ENCODE data around the gene ICE1. TPM values are rescaled to one million over a fixed set of nuclear protein-coding genes. Genes with fewer than 3 reads are reported as not detected.
"Not testable (repeated sequence)": the region's sequence is repeated elsewhere in the genome, so short reads cannot be mapped to it uniquely, and the experiment has no call there.

The ICE1 gene
- total and polyA plus RNA-seq, 2 donors (not counting 1 experiment from before 2014, with no cell fraction given): 6.5 to 39.7 TPM

DNA sequence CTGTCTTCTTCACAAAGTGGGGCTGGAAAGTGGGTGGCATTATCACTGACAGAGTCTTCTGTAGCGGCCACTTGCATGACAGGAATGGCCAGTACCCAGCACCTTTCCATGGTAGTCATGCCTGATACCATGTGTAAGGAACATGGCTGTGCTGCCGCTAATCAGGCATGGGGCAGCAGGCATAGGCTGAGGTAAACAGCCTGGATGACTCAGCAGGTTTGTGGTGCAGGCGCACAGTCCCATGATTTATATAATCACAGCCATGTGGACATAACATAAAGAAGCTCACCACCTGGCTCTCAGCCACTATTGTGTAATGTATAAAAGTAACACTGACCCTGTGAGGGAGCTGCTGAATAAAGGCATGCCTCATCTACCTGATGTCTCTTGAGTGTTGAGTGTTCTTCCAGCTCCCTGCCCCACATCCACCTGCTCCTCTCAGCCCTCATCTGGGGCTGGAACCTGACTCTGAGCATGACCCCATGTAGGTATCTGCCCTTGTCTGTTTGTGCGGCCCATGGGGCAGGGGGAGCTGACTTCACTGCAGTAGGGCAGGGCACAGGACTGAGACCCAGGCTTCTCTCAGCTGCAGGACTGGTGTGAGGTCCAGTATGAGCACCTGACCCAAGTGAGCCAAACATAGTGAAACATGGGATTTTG lies 13.2 kb upstream of the ICE1 start:
- Histone ChIP-seq H3K79me2 (ENCODE audit: control insufficient read depth, insufficient read depth, low read length) (peaks cover 2% of the 10 kb centered on the region), H3K4me3 (ENCODE audit: control extremely low read depth in 1 of 5, extremely low read depth in 1 of 5, insufficient read depth in 1 of 5, low read depth in 2 of 5, low read length in 4 of 5) (no peak overlapping the region), H3K27ac (ENCODE audit: low read length in 2 of 2) (no peak overlapping the region), H3K4me1 (ENCODE audit: control insufficient read depth in 2 of 2, insufficient read depth in 2 of 2, low read length in 2 of 2) (no peaks in the 10 kb centered on the region), H3K9me3 (ENCODE audit: control extremely low read depth in 1 of 3, control insufficient read depth in 2 of 3, insufficient read depth in 1 of 3, low read length in 2 of 3) (peaks cover 3 to 36% (median 25%) of the 10 kb centered on the region in 3 donors), H4K20me1 (ENCODE audit: control insufficient read depth, insufficient read depth, low read length, poor library complexity, severe bottlenecking) (no peaks in the 10 kb centered on the region), H2AFZ (ENCODE audit: insufficient read depth, low read depth, low read length, poor library complexity, severe bottlenecking) (no peak overlapping the region), H3K27me3 (replicated peaks in 1 of 4; ENCODE audit: control extremely low read depth in 1 of 4, control insufficient read depth in 3 of 4, insufficient read depth in 4 of 4, low read length in 3 of 4) (no peaks in the 10 kb centered on the region), H3K36me3 (replicated peaks in 1 of 2; ENCODE audit: control extremely low read depth in 1 of 2, control insufficient read depth in 1 of 2, extremely low read depth in 1 of 2, insufficient read depth in 2 of 2, low read length in 1 of 2) (no peaks in the 10 kb centered on the region), H3K4me2 (replicated peaks; ENCODE audit: low read depth, low read length, poor library complexity, severe bottlenecking) (no peak overlapping the region), H3K9ac (ENCODE audit: low read length) (no peak overlapping the region)
- no peaks in the 10 kb centered on the region for H3K4me1 Mint-ChIP-seq
- ATAC-seq (ENCODE audit: low read depth) (no peak), DNase-seq (peak; percentile 62)
- CTCF ChIA-PET: no interaction called here
- WGBS (ENCODE audit: insufficient coverage): 96% methylated on average over 3 of the region's 4 CpGs
- POLR2A ChIA-PET: no interaction called here
- H3K27ac Mint-ChIP-seq: no peak overlapping the region
- intact Hi-C loops (cut with micrococcal nuclease): no loop called here
- H3K4me3 Mint-ChIP-seq: no peak overlapping the region
- H3K27me3 Mint-ChIP-seq: no peaks in the 10 kb centered on the region
- H3K9me3 Mint-ChIP-seq (ENCODE audit: insufficient read depth): peaks cover 13% of the 10 kb centered on the region
- TF ChIP-seq EZH2 (IDR thresholded peaks at IDR 0.05; ENCODE audit: borderline replicate concordance, insufficient read depth, low read depth, low read length, poor library complexity, severe bottlenecking): no peak
- TF ChIP-seq, protein P1, sequence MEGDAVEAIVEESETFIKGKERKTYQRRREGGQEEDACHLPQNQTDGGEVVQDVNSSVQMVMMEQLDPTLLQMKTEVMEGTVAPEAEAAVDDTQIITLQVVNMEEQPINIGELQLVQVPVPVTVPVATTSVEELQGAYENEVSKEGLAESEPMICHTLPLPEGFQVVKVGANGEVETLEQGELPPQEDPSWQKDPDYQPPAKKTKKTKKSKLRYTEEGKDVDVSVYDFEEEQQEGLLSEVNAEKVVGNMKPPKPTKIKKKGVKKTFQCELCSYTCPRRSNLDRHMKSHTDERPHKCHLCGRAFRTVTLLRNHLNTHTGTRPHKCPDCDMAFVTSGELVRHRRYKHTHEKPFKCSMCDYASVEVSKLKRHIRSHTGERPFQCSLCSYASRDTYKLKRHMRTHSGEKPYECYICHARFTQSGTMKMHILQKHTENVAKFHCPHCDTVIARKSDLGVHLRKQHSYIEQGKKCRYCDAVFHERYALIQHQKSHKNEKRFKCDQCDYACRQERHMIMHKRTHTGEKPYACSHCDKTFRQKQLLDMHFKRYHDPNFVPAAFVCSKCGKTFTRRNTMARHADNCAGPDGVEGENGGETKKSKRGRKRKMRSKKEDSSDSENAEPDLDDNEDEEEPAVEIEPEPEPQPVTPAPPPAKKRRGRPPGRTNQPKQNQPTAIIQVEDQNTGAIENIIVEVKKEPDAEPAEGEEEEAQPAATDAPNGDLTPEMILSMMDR (IDR thresholded peaks at IDR 0.05): no peak

DNA sequence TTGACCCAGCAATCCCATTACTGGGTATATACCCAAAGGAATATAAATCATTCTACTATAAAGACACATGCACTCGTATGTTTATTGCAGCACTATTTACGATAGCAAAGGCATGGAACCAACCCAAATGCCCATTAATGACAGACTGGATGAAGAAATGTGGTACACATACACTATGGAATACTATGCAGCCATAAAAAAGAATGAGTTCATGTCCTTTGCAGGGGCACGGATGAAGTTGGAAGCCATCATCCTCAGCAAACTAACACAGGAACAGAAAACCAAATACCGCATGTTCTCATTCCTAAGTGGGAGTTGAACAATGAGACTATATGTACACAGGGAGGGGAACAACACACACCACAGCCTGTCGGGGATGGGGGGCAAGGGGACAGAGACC lies 8.6 kb upstream of the ICE1 start:
- H3K9me3 ChIP-seq (ENCODE audit: control extremely low read depth in 1 of 3, control insufficient read depth in 2 of 3, insufficient read depth in 1 of 3, low read length in 2 of 3): peaks cover 2 to 22% (median 18%) of the 10 kb centered on the region in 3 donors
- H3K79me2 ChIP-seq (ENCODE audit: control insufficient read depth, insufficient read depth, low read length); H3K4me3 Mint-ChIP-seq; H3K27ac Mint-ChIP-seq; H3K27ac ChIP-seq (ENCODE audit: low read length in 2 of 2); POLR2A ChIA-PET; H3K4me2 ChIP-seq (replicated peaks; ENCODE audit: low read depth, low read length, poor library complexity, severe bottlenecking); CTCF ChIA-PET; intact Hi-C loops (cut with micrococcal nuclease); DNase-seq; H3K4me3 ChIP-seq (ENCODE audit: control extremely low read depth in 1 of 5, extremely low read depth in 1 of 5, insufficient read depth in 1 of 5, low read depth in 2 of 5, low read length in 4 of 5); H3K27me3 ChIP-seq (replicated peaks in 1 of 4; ENCODE audit: control extremely low read depth in 1 of 4, control insufficient read depth in 3 of 4, insufficient read depth in 4 of 4, low read length in 3 of 4); H3K4me1 Mint-ChIP-seq; H2AFZ ChIP-seq (ENCODE audit: insufficient read depth, low read depth, low read length, poor library complexity, severe bottlenecking); H3K27me3 Mint-ChIP-seq; H4K20me1 ChIP-seq (ENCODE audit: control insufficient read depth, insufficient read depth, low read length, poor library complexity, severe bottlenecking); H3K9ac ChIP-seq (ENCODE audit: low read length); H3K4me1 ChIP-seq (ENCODE audit: control insufficient read depth in 2 of 2, insufficient read depth in 2 of 2, low read length in 2 of 2); ATAC-seq (ENCODE audit: low read depth); H3K36me3 ChIP-seq (replicated peaks in 1 of 2; ENCODE audit: control extremely low read depth in 1 of 2, control insufficient read depth in 1 of 2, extremely low read depth in 1 of 2, insufficient read depth in 2 of 2, low read length in 1 of 2): not testable (repeated sequence)
- peaks cover 11% of the 10 kb centered on the region for H3K9me3 Mint-ChIP-seq (ENCODE audit: insufficient read depth)
- WGBS (ENCODE audit: insufficient coverage): 40% methylated on average over 1 of the region's 5 CpGs

All from B cell (primary cell).